HCT116 (cell line): ENCODE measurements around the gene CCDC85B. TPM values are rescaled to one million over a fixed set of nuclear protein-coding genes. Genes with fewer than 3 reads are reported as not detected.

Experiments used
- ATAC-seq: fragments of 200-7000 bp; cut with Tn5 transposase; 2 replicates; pipeline ENCODE4 v1.9.1; 2020; ENCODE audit warnings: mild to moderate bottlenecking, moderate library complexity
- BruUV-seq: library from RNA; stranded (reverse); fragments of 400-500 nt; replicated peaks from 2 replicates; lab custom pipeline; 2021; lab: Mats Ljungman, UMichigan
- CTCF ChIA-PET: fragments of 300-600 bp; sonication (Branson Sonifier 250); formaldehyde crosslinking; loops from one replicate; lab custom pipeline; 2021; ENCODE audit warnings: antibody characterized with exemption; lab: Charles Lee
- POLR2A ChIA-PET: fragments of 300-600, 350-600 bp; sonication (Branson Sonifier 250); formaldehyde crosslinking; loops from one replicate; lab custom pipeline; 2021; ENCODE audit warnings: antibody characterized with exemption; lab: Charles Lee
- RAD21 ChIA-PET, 2 experiments: fragments of 300-600 bp; sonication (Branson Sonifier 250); formaldehyde crosslinking; loops; one replicate each; lab custom pipeline; 2023; ENCODE audit warnings: low total read pairs in 2 of 2; ENCODE audit not compliant: uncharacterized antibody in 2 of 2, unreplicated experiment in 2 of 2, low non-redundant PET in 1 of 2; lab: Charles Lee
- DNase-seq: peaks from one replicate; pipeline ENCODE4 v3.0.0-alpha.2; 2010; ENCODE audit warnings: low read depth, low spot score
- H2AFZ ChIP-seq: fragments of 200-600 bp; shearing (Covaris generic), sonication (generic); 2 replicates; pipeline ENCODE4 v1.6.1; 2017; ENCODE audit warnings: low read depth, mixed run types, mixed read lengths, antibody characterized with exemption, low read length; ENCODE audit not compliant: poor library complexity, severe bottlenecking
- H3K27ac ChIP-seq: 2 replicates; pipeline ENCODE4 v1.5.1; 2012; ENCODE audit warnings: low read depth, low read length
- H3K27me3 ChIP-seq: fragments of 200-600 bp; sonication (generic); 2 replicates; pipeline ENCODE4 v1.6.1; 2016; ENCODE audit warnings: mixed run types, low read length, mixed read lengths; ENCODE audit not compliant: insufficient read depth
- H3K36me3 ChIP-seq, 2 experiments: fragments of 200-500 bp in 1 of 2; fragments of 200-600 bp in 1 of 2; sonication (Bioruptor generic) in 1 of 2; sonication (generic) in 1 of 2; 2 replicates each; pipeline versions ENCODE4 v1.5.1 to v1.6.1; 2014 to 2016; ENCODE audit warnings: low read length in 2 of 2, inconsistent platforms in 1 of 2, mixed read lengths in 1 of 2, mixed run types in 1 of 2; ENCODE audit not compliant: insufficient read depth in 2 of 2, control insufficient read depth in 1 of 2
- H3K4me1 ChIP-seq, 2 experiments: fragments of 200-600 bp in 1 of 2; sonication (generic) in 1 of 2; 2 replicates each; pipeline versions ENCODE4 v1.5.1 to v1.6.1; 2012 to 2017; ENCODE audit warnings: low read length in 2 of 2, inconsistent platforms in 1 of 2, mild to moderate bottlenecking in 1 of 2, mixed read lengths in 1 of 2, mixed run types in 1 of 2, moderate library complexity in 1 of 2; ENCODE audit not compliant: insufficient read depth in 2 of 2, control insufficient read depth in 1 of 2
- H3K4me2 ChIP-seq: fragments of 200-600 bp; sonication (generic); 2 replicates; pipeline ENCODE4 v1.6.1; 2017; ENCODE audit warnings: mixed run types, low read length, mixed read lengths
- H3K4me3 ChIP-seq, 2 experiments: fragments of 200-600 bp in 1 of 2; sonication (generic) in 1 of 2; replicated peaks in 1 of 2; 2 replicates each; pipeline ENCODE4 v1.5.1; 2011 to 2016; ENCODE audit warnings: low read length in 2 of 2, control low read depth in 1 of 2, low read depth in 1 of 2, mild to moderate bottlenecking in 1 of 2, mixed read lengths in 1 of 2, mixed run types in 1 of 2
- H3K79me2 ChIP-seq: fragments of 200-600 bp; sonication (generic); 2 replicates; pipeline ENCODE4 v1.6.1; 2017; ENCODE audit warnings: mild to moderate bottlenecking, mixed run types, low read length, moderate library complexity, mixed read lengths; ENCODE audit not compliant: insufficient read depth
- H3K9ac ChIP-seq: fragments of 200-600 bp; sonication (generic); 2 replicates; pipeline ENCODE4 v1.6.1; 2016; ENCODE audit warnings: low read length, mixed read lengths
- H3K9me2 ChIP-seq: fragments of 200-600 bp; sonication (generic), shearing (Covaris generic); 2 replicates; pipeline ENCODE4 v1.6.1; 2017; ENCODE audit warnings: mixed run types, mild to moderate bottlenecking, moderate library complexity; ENCODE audit not compliant: insufficient read depth
- H3K9me3 ChIP-seq, 2 experiments: fragments of 200-500 bp in 1 of 2; fragments of 200-600 bp in 1 of 2; sonication (Bioruptor generic) in 1 of 2; sonication (generic) in 1 of 2; 2 replicates each; pipeline ENCODE4 v1.6.1; 2014 to 2017; ENCODE audit warnings: low read length in 2 of 2, mixed read lengths in 2 of 2, inconsistent platforms in 1 of 2, low read depth in 1 of 2, mild to moderate bottlenecking in 1 of 2, mixed run types in 1 of 2, moderate library complexity in 1 of 2; ENCODE audit not compliant: control insufficient read depth in 1 of 2, insufficient read depth in 1 of 2
- H4K20me1 ChIP-seq: fragments of 200-600 bp; sonication (generic), shearing (Covaris generic); 2 replicates; pipeline ENCODE4 v1.6.1; 2017; ENCODE audit warnings: mixed run types, mild to moderate bottlenecking, moderate library complexity; ENCODE audit not compliant: insufficient read depth
- CBX3 ChIP-seq: IDR thresholded peaks from 2 replicates; pipeline ENCODE4 v1.6.1; 2012; ENCODE audit warnings: low read depth
- ELF1 ChIP-seq: IDR thresholded peaks from 2 replicates; pipeline ENCODE4 v1.6.1; 2012; ENCODE audit warnings: low read depth, borderline replicate concordance
- JUND ChIP-seq: IDR thresholded peaks from 2 replicates; pipeline ENCODE4 v1.6.1; 2012
- POLR2AphosphoS5 ChIP-seq: IDR thresholded peaks from 2 replicates; pipeline ENCODE4 v1.6.1; 2011; ENCODE audit warnings: mild to moderate bottlenecking, low read depth, low read length, moderate library complexity
- RAD21 ChIP-seq: IDR thresholded peaks from 2 replicates; pipeline ENCODE4 v1.6.1; 2012; ENCODE audit warnings: low read depth, mild to moderate bottlenecking
- REST ChIP-seq: IDR thresholded peaks from 2 replicates; pipeline ENCODE4 v1.6.1; 2012; ENCODE audit warnings: low read depth
- YY1 ChIP-seq: IDR thresholded peaks from 2 replicates; pipeline ENCODE4 v1.6.1; 2011; ENCODE audit warnings: low read length, low read depth, moderate library complexity, mild to moderate bottlenecking; ENCODE audit not compliant: insufficient replicate concordance; ENCODE audit errors: extremely low read depth
- ZFX ChIP-seq: fragments of 450-650 bp; IDR thresholded peaks from 2 replicates; pipeline ENCODE4 v1.6.1; 2017
- ZNF274 ChIP-seq: fragments of 200-500 bp; sonication (Bioruptor generic); IDR thresholded peaks from 2 replicates; pipeline ENCODE4 v1.6.1; 2014; ENCODE audit warnings: mild to moderate bottlenecking, low read depth, low read length, inconsistent platforms
- intact Hi-C: fragments of 100-400 bp; cut with micrococcal nuclease; formaldehyde crosslinking; loops from 2 replicates; pipeline ENCODE4 v1.10.0; 2022
- total RNA-seq: library from RNA; stranded (reverse); gene quantifications from one replicate; pipeline ENCODE4 v1.2.1, GENCODE V29; 2021; ENCODE audit not compliant: unreplicated experiment

Gene CCDC85B
- total RNA-seq, 1 experiment from 2014 or later: 84.3 TPM

GRCh38 chr11:65867284-65868071 lies 23.0 kb upstream of the CCDC85B start:
- Histone ChIP-seq H3K36me3 (peaks cover 7 to 13% of the 10 kb centered on the region in 2 experiments; a peak in 3 of 4 replicates), H3K9ac (no peak overlapping the region), H3K9me3 (no peaks in the 10 kb centered on the region), H3K9me2 (no peaks in the 10 kb centered on the region), H3K4me3 (no peak overlapping the region), H3K27ac (no peak overlapping the region), H3K4me2 (no peak overlapping the region), H4K20me1 (no peaks in the 10 kb centered on the region)
- POLR2A ChIA-PET: interaction anchor here (4.8 kb wide), 1 partner anchor 8 kb away, joined by 36 read pairs; the partner anchor contains the start of genes CFL1 and MUS81
- DNase-seq (no peak), ATAC-seq (no peak)
- intact Hi-C loops: no loop called here
- TF ChIP-seq ZFX (no peak), YY1 (no peak), JUND (no peak), RAD21 (no peak), CBX3 (no peak), REST (no peak), ZNF274 (no peak), ELF1 (no peak), POLR2AphosphoS5 (no peak)
- TF ChIP-seq, all 23 proteins: peak for 0
- no TSS peak for BruUV-seq
- Histone ChIP-seq H3K79me2 (peaks cover 4% of the 10 kb centered on the region; the same call in 1 of the 2 replicates), H2AFZ (no peak overlapping the region), H3K27me3 (no peaks in the 10 kb centered on the region), H3K4me1 (no peaks in the 10 kb centered on the region)
- ChIA-PET RAD21 (no interaction called here), CTCF (no interaction called here)
